ENCODE data around the gene TRIOBP. TPM values are rescaled to one million over a fixed set of nuclear protein-coding genes. Genes with fewer than 3 reads are reported as not detected.

The TRIOBP gene
- total and polyA plus RNA-seq, 2 of the 13 experiments (the other 11 are each of a cell fraction or from before 2014, with no cell fraction given), result 6.1 to 15.4 TPM

DNA sequence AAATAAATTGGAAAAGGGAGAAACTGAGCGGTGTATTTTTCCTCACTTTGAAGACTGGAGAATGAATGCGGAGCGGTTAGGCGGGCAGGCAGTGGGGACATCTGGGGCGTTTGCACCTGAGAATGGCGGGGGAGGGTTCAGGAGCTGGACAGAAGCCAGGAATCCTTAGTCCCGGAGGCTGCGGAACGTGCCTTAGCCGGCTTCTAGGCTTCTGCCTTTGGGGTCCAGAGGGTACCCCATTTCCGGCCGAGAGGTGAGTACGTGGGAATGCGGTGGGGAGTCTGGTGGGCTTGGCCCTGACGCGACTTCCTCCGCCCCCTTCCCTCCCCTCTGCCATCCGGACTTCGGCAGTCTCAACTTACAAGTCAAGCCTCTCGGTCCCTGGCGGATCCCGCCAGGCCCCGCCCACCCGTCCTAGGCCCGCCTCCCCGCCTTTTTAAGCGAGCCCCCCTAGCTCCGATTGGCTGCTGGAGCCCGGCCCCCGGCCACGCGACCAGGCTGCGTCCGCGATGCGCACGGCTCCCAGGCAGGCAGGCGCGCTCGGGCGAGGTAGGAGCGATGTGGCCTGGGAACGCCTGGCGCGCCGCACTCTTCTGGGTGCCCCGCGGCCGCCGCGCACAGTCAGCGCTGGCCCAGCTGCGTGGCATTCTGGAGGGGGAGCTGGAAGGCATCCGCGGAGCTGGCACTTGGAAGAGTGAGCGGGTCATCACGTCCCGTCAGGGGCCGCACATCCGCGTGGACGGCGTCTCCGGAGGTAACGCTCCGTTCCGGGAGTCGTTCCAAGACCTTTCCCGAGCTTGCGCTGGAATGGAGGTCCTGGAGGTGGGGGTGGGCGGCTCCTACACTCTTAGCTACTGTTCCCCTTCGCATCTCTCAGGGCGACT lies 110.8 kb downstream of the TRIOBP start, which contains the start of gene GCAT (continued):
- TF ChIP-seq, protein P1, sequence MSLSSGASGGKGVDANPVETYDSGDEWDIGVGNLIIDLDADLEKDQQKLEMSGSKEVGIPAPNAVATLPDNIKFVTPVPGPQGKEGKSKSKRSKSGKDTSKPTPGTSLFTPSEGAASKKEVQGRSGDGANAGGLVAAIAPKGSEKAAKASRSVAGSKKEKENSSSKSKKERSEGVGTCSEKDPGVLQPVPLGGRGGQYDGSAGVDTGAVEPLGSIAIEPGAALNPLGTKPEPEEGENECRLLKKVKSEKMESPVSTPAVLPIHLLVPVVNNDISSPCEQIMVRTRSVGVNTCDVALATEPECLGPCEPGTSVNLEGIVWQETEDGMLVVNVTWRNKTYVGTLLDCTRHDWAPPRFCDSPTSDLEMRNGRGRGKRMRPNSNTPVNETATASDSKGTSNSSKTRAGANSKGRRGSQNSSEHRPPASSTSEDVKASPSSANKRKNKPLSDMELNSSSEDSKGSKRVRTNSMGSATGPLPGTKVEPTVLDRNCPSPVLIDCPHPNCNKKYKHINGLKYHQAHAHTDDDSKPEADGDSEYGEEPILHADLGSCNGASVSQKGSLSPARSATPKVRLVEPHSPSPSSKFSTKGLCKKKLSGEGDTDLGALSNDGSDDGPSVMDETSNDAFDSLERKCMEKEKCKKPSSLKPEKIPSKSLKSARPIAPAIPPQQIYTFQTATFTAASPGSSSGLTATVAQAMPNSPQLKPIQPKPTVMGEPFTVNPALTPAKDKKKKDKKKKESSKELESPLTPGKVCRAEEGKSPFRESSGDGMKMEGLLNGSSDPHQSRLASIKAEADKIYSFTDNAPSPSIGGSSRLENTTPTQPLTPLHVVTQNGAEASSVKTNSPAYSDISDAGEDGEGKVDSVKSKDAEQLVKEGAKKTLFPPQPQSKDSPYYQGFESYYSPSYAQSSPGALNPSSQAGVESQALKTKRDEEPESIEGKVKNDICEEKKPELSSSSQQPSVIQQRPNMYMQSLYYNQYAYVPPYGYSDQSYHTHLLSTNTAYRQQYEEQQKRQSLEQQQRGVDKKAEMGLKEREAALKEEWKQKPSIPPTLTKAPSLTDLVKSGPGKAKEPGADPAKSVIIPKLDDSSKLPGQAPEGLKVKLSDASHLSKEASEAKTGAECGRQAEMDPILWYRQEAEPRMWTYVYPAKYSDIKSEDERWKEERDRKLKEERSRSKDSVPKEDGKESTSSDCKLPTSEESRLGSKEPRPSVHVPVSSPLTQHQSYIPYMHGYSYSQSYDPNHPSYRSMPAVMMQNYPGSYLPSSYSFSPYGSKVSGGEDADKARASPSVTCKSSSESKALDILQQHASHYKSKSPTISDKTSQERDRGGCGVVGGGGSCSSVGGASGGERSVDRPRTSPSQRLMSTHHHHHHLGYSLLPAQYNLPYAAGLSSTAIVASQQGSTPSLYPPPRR (CRISPR knock-in tag; IDR thresholded peaks at IDR 0.05; ENCODE audit: borderline replicate concordance), result peak; percentile 6; the same call in 1 of the 2 replicates
- TF ChIP-seq LCORL (IDR thresholded peaks at IDR 0.05) (no peak), LCORL (CRISPR knock-in tag; IDR thresholded peaks at IDR 0.05) (0 out of 2 replicates have a peak, but pooled peaks have one; percentile 8), ZNF570 (CRISPR knock-in tag; IDR thresholded peaks at IDR 0.05; ENCODE audit: borderline replicate concordance) (no peak), ZFP41 (CRISPR knock-in tag; IDR thresholded peaks at IDR 0.05; ENCODE audit: borderline replicate concordance) (peak; percentile 70; the same call in 1 of the 2 replicates), MZF1 (CRISPR knock-in tag; IDR thresholded peaks at IDR 0.05; ENCODE audit: borderline replicate concordance) (no peak), ZNF580 (CRISPR knock-in tag; IDR thresholded peaks at IDR 0.05; ENCODE audit: borderline replicate concordance, low read depth) (no peak), ZNF678 (CRISPR knock-in tag; IDR thresholded peaks at IDR 0.05) (no peak; the same call in 1 of the 2 replicates), IRF1 (CRISPR knock-in tag; IDR thresholded peaks at IDR 0.05; ENCODE audit: low read depth) (no peak), GATAD2A (CRISPR knock-in tag; IDR thresholded peaks at IDR 0.05) (peak; percentile 69; the same call in 1 of the 2 replicates), ZNF577 (CRISPR knock-in tag; IDR thresholded peaks at IDR 0.05; ENCODE audit: borderline replicate concordance, low read depth) (no peak), ZNF503 (CRISPR knock-in tag; IDR thresholded peaks at IDR 0.05) (no peak; the same call in 1 of the 2 replicates), KMT2B (CRISPR knock-in tag; IDR thresholded peaks at IDR 0.05) (peak; percentile 26; the same call in 1 of the 2 replicates), TFE3 (CRISPR knock-in tag; IDR thresholded peaks at IDR 0.05) (0 out of 2 replicates have a peak, but pooled peaks have one; percentile 26), SMC3 (IDR thresholded peaks at IDR 0.05; ENCODE audit: low read length) (no peak)
- TF ChIP-seq, protein P2, sequence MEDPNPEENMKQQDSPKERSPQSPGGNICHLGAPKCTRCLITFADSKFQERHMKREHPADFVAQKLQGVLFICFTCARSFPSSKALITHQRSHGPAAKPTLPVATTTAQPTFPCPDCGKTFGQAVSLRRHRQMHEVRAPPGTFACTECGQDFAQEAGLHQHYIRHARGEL (CRISPR knock-in tag; IDR thresholded peaks at IDR 0.05), result 0 out of 2 replicates have a peak, but pooled peaks have one; percentile 54
- TF ChIP-seq, protein P3, sequence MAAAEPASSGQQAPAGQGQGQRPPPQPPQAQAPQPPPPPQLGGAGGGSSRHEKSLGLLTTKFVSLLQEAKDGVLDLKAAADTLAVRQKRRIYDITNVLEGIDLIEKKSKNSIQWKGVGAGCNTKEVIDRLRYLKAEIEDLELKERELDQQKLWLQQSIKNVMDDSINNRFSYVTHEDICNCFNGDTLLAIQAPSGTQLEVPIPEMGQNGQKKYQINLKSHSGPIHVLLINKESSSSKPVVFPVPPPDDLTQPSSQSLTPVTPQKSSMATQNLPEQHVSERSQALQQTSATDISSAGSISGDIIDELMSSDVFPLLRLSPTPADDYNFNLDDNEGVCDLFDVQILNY (CRISPR knock-in tag; conservative IDR thresholded peaks at IDR 0.05), result no peak
